ENCODE measurements around the gene CTR9. TPM values are rescaled to one million over a fixed set of nuclear protein-coding genes. Genes with fewer than 3 reads are reported as not detected.

The CTR9 gene
- total and polyA plus RNA-seq, 2 of the 13 experiments (the other 11 are each of a cell fraction or from before 2014, with no cell fraction given) = 6.6 to 22.1 TPM

- TF ChIP-seq ZNF232 (CRISPR knock-in tag; IDR thresholded peaks at IDR 0.05; ENCODE audit: borderline replicate concordance) = no peak
- peak; percentile 65; the same call in 1 of the 2 replicates for TF ChIP-seq NFKB2 (CRISPR knock-in tag; IDR thresholded peaks at IDR 0.05; ENCODE audit: borderline replicate concordance)
- TF ChIP-seq, protein P1, sequence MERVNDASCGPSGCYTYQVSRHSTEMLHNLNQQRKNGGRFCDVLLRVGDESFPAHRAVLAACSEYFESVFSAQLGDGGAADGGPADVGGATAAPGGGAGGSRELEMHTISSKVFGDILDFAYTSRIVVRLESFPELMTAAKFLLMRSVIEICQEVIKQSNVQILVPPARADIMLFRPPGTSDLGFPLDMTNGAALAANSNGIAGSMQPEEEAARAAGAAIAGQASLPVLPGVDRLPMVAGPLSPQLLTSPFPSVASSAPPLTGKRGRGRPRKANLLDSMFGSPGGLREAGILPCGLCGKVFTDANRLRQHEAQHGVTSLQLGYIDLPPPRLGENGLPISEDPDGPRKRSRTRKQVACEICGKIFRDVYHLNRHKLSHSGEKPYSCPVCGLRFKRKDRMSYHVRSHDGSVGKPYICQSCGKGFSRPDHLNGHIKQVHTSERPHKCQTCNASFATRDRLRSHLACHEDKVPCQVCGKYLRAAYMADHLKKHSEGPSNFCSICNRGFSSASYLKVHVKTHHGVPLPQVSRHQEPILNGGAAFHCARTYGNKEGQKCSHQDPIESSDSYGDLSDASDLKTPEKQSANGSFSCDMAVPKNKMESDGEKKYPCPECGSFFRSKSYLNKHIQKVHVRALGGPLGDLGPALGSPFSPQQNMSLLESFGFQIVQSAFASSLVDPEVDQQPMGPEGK (CRISPR knock-in tag; IDR thresholded peaks at IDR 0.05) = peak; percentile 47; the same call in 1 of the 2 replicates
- TF ChIP-seq CEBPZ (IDR thresholded peaks at IDR 0.05; ENCODE audit: low read length) = no peak
- TF ChIP-seq MAFG (CRISPR knock-in tag; IDR thresholded peaks at IDR 0.05) = 0 out of 2 replicates have a peak, but pooled peaks have one; percentile 4
- no peak for TF ChIP-seq NFYC (CRISPR knock-in tag; IDR thresholded peaks at IDR 0.05)
- TF ChIP-seq ZNF772 (CRISPR knock-in tag; IDR thresholded peaks at IDR 0.05) = no peak
- TF ChIP-seq, protein P2, sequence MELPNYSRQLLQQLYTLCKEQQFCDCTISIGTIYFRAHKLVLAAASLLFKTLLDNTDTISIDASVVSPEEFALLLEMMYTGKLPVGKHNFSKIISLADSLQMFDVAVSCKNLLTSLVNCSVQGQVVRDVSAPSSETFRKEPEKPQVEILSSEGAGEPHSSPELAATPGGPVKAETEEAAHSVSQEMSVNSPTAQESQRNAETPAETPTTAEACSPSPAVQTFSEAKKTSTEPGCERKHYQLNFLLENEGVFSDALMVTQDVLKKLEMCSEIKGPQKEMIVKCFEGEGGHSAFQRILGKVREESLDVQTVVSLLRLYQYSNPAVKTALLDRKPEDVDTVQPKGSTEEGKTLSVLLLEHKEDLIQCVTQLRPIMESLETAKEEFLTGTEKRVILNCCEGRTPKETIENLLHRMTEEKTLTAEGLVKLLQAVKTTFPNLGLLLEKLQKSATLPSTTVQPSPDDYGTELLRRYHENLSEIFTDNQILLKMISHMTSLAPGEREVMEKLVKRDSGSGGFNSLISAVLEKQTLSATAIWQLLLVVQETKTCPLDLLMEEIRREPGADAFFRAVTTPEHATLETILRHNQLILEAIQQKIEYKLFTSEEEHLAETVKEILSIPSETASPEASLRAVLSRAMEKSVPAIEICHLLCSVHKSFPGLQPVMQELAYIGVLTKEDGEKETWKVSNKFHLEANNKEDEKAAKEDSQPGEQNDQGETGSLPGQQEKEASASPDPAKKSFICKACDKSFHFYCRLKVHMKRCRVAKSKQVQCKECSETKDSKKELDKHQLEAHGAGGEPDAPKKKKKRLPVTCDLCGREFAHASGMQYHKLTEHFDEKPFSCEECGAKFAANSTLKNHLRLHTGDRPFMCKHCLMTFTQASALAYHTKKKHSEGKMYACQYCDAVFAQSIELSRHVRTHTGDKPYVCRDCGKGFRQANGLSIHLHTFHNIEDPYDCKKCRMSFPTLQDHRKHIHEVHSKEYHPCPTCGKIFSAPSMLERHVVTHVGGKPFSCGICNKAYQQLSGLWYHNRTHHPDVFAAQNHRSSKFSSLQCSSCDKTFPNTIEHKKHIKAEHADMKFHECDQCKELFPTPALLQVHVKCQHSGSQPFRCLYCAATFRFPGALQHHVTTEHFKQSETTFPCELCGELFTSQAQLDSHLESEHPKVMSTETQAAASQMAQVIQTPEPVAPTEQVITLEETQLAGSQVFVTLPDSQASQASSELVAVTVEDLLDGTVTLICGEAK (IDR thresholded peaks at IDR 0.05) = no peak
- TF ChIP-seq, protein P2 (CRISPR knock-in tag; IDR thresholded peaks at IDR 0.05) = no peak
- peak; percentile 59; the same call in 1 of the 2 replicates for TF ChIP-seq ZNF777 (CRISPR knock-in tag; IDR thresholded peaks at IDR 0.05)
- TF ChIP-seq ZNF333 (CRISPR knock-in tag; IDR thresholded peaks at IDR 0.05; ENCODE audit: borderline replicate concordance) = no peak
- TF ChIP-seq ZNF160 (CRISPR knock-in tag; IDR thresholded peaks at IDR 0.05) = no peak
- TF ChIP-seq ZNF350 (CRISPR knock-in tag; IDR thresholded peaks at IDR 0.05; ENCODE audit: borderline replicate concordance, low read depth) = no peak
- TF ChIP-seq, protein P3, sequence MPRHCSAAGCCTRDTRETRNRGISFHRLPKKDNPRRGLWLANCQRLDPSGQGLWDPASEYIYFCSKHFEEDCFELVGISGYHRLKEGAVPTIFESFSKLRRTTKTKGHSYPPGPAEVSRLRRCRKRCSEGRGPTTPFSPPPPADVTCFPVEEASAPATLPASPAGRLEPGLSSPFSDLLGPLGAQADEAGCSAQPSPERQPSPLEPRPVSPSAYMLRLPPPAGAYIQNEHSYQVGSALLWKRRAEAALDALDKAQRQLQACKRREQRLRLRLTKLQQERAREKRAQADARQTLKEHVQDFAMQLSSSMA (CRISPR knock-in tag; IDR thresholded peaks at IDR 0.05) = no peak
These were observed 56.6 kb downstream of the CTR9 start (continued) for GRCh38 chr11:10807493-10808234.

Measured in HepG2 (cell line).